HG03159 (cell line): ENCODE results near the gene MAP2K3.
"Not testable (repeated sequence)": the region's sequence is repeated elsewhere in the genome, so short reads cannot be mapped to it uniquely, and the experiment has no call there.

Source experiments
- ATAC-seq: cut with Tn5 transposase; IDR thresholded peaks from one replicate; pipeline ENCODE4 v1.9.1; 2021; ENCODE audit warnings: mild to moderate bottlenecking, moderate library complexity; ENCODE audit not compliant: unreplicated experiment

MAP2K3 gene

GRCh38 chr17:21350495-21350894 is 66.0 kb downstream of the MAP2K3 start:
- ATAC-seq, result not testable (repeated sequence)

GRCh38 chr17:21351366-21352065 is 67.0 kb downstream of the MAP2K3 start:
- ATAC-seq, result no peak

DNA sequence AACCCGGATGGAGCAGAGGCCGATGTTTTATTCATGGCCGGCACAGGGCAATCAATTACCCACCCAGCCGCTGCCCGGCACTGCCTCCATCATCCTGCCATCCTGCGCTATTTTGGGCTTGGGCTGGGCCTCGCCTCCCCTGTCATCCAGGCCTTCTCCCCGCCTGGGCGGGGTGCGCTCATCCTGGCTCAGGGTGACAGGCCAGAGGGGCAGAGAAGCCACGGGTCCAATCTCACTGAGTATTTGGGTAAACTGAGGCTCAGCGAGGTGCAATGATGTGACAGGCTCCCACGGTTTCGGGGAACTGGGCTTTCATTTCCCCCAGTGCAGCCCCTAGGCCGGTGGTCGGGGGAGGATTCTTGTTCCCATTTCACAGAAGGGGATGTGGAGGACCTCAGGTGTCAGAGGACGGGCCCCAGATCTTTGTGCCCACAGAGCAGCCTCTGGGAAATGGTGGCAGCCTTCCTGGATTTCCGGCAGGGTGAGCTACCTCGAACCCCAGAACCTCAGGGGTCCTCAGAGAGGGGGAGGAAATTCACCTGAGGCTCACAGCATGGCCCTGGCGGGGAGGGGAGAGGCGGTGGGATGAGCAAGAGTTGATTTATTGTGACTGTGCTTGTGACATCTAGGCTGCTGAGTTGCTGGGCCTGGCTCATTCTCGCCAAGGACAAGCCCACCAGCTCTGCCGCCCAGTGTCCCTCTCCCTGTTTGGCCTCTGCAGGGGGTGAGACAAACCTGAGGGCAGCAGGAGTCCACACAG is 67.9 kb downstream of the MAP2K3 start:
- ATAC-seq, result no peak

DNA sequence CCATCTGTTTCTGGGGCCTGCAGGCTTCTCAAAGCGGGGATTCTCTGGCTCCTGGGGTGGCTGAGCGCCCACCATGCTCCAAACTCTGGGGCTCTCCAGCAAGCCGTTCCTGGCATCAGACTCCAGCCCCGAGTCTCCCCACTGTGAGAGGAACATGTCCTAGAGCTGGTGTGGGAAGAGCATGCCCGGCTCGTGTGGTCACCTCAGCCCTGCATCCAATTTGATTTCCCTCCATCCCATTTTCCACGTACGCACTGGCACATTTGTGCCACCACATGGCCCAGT is 68.4 kb downstream of the MAP2K3 start:
- no peak for ATAC-seq

DNA sequence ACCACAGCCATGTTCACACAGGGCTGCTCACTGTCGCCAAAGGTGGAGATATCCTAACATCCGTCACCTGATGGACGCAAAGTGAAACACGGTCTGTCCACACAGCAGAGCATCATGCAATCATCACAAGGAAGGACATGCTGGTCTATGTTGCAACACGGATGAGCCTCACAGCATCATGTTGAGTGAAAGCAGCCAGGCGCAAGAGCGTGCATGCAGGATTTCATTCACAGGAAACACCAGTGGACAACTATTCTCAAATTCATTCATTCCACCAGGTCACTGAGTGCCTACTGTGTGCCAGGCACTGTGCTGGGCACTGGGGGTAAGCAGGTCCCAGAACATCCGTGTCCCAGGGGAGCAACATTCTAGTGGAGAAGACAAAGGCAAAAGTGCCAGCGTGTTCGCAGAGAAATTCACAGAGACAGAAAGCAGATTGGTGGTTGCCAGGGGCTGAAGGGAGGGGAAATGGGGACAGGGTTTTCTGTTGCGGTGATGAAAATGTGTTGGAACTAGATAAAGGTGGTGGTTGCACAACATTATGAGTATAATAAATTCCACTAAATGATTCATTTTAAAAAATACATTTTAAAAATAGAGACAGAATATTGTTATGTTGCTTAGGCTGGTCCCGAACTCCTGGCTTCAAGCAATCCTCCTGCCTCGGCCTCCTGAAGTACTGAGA is 69.0 kb downstream of the MAP2K3 start:
- ATAC-seq, result no peak

GRCh38 chr17:21354796-21355385 is 70.4 kb downstream of the MAP2K3 start:
- no peak for ATAC-seq

- ATAC-seq, result no peak
These were observed 71.1 kb downstream of the MAP2K3 start for GRCh38 chr17:21355586-21355985.

DNA sequence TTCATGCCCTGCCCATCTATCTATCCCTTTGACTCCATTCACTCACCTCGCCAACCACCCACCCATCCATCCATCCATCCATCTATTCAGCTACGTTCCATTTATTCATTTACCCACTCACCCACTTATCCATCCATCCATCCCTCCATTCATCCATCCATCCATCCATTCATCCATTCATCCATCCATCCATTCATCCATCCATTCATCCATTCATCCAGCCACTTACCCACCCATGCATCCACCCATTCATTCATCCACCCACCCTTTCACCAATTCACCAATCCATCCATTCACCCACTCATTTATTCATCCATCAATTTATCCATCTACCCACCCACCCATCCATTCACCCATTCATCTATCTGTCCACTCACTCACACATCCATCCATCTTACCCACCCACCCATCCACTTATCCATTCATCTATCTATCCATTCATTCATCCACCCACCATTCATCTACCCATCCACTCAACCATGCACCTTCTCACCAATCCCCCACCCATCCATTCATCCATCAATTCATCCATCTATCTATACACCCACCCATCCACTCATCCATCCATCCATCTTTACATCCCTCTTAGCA is 72.1 kb downstream of the MAP2K3 start:
- no peak for ATAC-seq

DNA sequence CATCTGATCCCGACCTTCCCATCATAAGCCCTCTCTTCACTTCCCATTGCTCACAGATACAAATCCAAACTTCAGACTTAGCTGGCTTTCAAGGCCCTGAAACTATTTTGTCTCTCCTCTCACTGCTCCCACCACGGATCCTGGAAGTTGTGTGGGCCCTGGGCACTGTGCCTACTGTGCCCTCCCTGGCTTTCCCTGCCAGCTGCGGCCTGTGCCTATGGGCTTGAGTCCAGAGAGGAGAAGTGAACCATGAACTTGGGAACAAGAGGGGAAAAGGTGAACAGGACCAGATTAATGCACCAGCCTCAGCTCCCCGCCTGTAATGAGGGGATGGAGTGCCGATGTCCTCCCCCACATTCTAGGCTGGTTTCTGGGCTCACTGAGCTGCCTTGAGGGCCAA is 72.8 kb downstream of the MAP2K3 start:
- ATAC-seq, result no peak

DNA sequence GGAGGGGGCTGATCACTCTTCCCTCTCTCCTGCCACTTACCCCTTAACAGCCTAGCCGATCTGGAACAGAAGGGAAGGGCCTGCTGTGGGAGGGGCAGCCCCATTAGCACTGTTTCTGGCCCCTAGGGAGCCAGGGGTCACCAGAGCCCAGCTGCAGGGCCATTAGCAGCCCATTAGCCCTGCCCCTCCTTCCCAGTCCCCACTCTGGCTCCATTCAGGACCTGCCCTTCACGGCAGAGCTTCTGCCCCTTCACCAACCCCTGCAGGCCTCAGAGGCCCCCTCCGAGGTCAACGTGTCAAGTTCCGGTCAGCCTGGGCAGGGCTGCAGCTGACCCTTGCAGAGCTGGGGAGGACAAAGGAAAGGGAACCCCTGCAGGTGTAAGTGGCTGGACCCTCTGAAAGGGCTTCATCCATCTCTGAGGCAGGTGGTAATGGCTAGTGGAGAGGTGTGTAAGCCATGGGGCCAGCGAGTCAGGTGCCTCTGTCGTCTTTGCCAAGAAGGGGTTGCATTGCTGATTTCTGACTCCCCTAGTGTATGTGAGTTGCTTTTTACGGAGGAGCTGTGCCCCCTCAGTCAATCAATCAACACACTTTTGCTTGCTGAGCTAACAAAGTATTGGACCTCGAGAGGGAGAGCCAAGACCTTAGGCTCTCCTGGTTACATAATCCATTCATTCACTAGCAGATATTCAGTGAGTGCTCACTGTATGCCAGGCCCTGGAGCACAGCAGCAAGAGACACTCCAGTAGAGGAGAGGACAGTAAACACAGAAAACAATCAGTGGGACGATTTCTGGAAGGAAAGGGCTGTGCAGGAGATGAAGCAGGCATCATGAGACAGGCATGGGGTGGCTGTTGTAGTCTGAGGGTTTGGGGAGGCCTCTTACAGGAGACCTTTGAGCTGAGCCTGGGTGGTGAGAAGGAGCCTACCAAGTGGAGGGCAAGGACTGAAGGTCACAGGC is 73.5 kb downstream of the MAP2K3 start:
- no peak for ATAC-seq

GRCh38 chr17:21358682-21359482 is 74.4 kb downstream of the MAP2K3 start:
- no peak for ATAC-seq

GRCh38 chr17:21359483-21359840 is 75.0 kb downstream of the MAP2K3 start:
- no peak for ATAC-seq

- no peak for ATAC-seq
These were observed 75.5 kb downstream of the MAP2K3 start for GRCh38 chr17:21360048-21360447.

- ATAC-seq, result no peak
These were observed 76.7 kb downstream of the MAP2K3 start for GRCh38 chr17:21361020-21361809.

DNA sequence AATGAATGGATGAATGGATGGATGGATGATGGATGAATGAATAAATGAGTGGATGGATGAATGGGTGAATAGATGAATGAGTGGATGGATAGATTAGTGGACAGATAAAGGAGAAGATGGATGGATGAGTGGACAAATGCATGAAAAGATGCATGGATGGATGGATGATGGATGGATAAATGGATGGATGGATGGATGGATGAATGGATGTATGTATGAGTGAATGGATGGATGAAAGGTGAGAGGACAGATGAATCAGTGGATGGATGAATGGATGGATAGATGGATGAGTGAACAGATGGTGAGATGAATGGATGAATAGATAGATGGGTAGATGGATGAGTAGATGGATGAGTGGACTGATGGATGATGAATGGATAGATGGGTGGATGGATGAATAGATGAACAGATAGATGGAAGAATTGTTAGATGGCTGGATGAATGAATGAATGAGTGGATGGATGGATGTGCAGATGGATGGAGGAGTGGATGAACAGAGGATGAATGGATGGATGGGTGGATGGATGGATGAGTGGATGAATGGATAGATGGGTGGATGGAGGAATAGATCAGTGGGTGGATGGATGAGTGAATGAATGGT is 77.9 kb downstream of the MAP2K3 start:
- no peak for ATAC-seq

DNA sequence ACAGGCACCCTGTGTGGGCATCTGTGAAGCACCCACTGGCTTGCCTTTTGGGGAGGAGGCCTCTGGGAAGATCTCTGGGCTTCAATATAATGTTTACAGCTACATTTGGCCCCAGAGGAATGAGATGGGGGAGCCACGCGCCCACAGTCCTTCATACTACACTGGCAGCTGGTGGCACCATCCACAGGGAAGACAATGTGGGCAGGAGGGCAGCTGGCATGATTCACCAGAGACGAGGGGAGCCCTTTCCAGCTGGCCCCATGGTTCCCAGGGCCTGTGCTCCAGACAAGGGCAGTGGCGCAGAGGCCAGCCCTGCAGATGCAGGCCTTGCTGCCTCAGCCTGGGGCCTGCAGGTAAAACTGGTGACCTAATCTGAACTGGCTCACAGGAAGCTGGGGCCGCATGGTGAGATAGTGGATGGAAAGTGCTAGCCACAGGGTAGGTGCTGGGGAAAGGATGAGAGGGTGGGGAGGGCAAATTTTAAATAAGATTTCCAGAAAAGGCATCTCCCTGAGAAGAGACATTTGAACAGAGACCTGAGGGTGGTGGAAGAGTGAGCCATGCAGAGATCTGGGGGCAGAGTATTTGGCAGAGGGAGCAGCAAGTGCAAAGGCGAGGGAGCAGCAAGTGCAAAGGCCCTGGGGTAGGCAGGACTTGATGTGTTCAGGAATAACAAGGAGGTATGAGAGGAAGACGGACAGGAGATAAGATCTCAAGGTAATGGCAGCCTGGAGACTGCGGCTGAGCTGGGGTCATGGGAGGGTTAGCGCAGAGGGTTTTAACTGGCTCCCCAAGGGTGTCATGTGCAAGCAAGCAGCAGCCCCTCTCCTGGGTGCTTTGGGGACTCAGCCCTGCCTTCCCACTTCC is 79.5 kb downstream of the MAP2K3 start:
- no peak for ATAC-seq
